ENCODE data around the gene NADSYN1.

DNA sequence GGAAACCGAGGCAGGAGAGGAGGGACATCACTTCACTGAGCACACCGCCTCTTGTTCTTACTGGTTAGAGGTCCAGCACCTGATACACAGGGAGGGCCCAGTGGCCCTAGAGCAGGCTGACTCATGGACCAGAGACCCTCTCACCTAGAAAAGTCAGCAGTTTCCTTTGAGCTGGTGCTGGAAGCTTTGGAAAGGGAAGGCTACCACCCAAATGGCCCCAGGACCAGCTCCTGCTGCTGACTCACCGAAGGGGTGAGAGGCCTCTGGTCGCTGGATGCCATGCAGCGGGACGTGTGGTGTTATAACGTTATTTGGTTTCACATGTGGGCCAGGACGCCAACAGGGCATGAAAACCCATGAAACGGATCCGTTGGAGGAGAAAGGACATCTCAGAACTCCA lies 3.8 kb downstream of the NADSYN1 start:
- TF ChIP-seq, protein P1, sequence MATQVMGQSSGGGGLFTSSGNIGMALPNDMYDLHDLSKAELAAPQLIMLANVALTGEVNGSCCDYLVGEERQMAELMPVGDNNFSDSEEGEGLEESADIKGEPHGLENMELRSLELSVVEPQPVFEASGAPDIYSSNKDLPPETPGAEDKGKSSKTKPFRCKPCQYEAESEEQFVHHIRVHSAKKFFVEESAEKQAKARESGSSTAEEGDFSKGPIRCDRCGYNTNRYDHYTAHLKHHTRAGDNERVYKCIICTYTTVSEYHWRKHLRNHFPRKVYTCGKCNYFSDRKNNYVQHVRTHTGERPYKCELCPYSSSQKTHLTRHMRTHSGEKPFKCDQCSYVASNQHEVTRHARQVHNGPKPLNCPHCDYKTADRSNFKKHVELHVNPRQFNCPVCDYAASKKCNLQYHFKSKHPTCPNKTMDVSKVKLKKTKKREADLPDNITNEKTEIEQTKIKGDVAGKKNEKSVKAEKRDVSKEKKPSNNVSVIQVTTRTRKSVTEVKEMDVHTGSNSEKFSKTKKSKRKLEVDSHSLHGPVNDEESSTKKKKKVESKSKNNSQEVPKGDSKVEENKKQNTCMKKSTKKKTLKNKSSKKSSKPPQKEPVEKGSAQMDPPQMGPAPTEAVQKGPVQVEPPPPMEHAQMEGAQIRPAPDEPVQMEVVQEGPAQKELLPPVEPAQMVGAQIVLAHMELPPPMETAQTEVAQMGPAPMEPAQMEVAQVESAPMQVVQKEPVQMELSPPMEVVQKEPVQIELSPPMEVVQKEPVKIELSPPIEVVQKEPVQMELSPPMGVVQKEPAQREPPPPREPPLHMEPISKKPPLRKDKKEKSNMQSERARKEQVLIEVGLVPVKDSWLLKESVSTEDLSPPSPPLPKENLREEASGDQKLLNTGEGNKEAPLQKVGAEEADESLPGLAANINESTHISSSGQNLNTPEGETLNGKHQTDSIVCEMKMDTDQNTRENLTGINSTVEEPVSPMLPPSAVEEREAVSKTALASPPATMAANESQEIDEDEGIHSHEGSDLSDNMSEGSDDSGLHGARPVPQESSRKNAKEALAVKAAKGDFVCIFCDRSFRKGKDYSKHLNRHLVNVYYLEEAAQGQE (IDR thresholded peaks at IDR 0.05; ENCODE audit: unreplicated experiment) = no peak
- TF ChIP-seq, protein P2, sequence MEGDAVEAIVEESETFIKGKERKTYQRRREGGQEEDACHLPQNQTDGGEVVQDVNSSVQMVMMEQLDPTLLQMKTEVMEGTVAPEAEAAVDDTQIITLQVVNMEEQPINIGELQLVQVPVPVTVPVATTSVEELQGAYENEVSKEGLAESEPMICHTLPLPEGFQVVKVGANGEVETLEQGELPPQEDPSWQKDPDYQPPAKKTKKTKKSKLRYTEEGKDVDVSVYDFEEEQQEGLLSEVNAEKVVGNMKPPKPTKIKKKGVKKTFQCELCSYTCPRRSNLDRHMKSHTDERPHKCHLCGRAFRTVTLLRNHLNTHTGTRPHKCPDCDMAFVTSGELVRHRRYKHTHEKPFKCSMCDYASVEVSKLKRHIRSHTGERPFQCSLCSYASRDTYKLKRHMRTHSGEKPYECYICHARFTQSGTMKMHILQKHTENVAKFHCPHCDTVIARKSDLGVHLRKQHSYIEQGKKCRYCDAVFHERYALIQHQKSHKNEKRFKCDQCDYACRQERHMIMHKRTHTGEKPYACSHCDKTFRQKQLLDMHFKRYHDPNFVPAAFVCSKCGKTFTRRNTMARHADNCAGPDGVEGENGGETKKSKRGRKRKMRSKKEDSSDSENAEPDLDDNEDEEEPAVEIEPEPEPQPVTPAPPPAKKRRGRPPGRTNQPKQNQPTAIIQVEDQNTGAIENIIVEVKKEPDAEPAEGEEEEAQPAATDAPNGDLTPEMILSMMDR (conservative IDR thresholded peaks at IDR 0.05; ENCODE audit: low read depth in 2 of 2) = no peak
- TF ChIP-seq CREB1 (CRISPR knock-in tag; IDR thresholded peaks at IDR 0.05; ENCODE audit: low read depth) (no peak), EZH2phosphoT487 (IDR thresholded peaks at IDR 0.05; ENCODE audit: unreplicated experiment) (no peak), EZH2 (IDR thresholded peaks at IDR 0.05; ENCODE audit: low read depth, unreplicated experiment) (no peak), POLR2AphosphoS5 (IDR thresholded peaks at IDR 0.05; ENCODE audit: low read depth) (no peak), NANOG (IDR thresholded peaks at IDR 0.05; ENCODE audit: borderline replicate concordance) (no peak), JUNB (IDR thresholded peaks at IDR 0.05; ENCODE audit: unreplicated experiment) (no peak), STAT1 (IDR thresholded peaks at IDR 0.05; ENCODE audit: unreplicated experiment) (no peak), ZNF331 (CRISPR knock-in tag; IDR thresholded peaks at IDR 0.05; ENCODE audit: low read depth) (no peak), ZNF114 (CRISPR knock-in tag; IDR thresholded peaks at IDR 0.05) (no peak)
- TF ChIP-seq, protein P3, sequence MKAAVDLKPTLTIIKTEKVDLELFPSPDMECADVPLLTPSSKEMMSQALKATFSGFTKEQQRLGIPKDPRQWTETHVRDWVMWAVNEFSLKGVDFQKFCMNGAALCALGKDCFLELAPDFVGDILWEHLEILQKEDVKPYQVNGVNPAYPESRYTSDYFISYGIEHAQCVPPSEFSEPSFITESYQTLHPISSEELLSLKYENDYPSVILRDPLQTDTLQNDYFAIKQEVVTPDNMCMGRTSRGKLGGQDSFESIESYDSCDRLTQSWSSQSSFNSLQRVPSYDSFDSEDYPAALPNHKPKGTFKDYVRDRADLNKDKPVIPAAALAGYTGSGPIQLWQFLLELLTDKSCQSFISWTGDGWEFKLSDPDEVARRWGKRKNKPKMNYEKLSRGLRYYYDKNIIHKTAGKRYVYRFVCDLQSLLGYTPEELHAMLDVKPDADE (IDR thresholded peaks at IDR 0.05) = no peak
- TF ChIP-seq, protein P4, sequence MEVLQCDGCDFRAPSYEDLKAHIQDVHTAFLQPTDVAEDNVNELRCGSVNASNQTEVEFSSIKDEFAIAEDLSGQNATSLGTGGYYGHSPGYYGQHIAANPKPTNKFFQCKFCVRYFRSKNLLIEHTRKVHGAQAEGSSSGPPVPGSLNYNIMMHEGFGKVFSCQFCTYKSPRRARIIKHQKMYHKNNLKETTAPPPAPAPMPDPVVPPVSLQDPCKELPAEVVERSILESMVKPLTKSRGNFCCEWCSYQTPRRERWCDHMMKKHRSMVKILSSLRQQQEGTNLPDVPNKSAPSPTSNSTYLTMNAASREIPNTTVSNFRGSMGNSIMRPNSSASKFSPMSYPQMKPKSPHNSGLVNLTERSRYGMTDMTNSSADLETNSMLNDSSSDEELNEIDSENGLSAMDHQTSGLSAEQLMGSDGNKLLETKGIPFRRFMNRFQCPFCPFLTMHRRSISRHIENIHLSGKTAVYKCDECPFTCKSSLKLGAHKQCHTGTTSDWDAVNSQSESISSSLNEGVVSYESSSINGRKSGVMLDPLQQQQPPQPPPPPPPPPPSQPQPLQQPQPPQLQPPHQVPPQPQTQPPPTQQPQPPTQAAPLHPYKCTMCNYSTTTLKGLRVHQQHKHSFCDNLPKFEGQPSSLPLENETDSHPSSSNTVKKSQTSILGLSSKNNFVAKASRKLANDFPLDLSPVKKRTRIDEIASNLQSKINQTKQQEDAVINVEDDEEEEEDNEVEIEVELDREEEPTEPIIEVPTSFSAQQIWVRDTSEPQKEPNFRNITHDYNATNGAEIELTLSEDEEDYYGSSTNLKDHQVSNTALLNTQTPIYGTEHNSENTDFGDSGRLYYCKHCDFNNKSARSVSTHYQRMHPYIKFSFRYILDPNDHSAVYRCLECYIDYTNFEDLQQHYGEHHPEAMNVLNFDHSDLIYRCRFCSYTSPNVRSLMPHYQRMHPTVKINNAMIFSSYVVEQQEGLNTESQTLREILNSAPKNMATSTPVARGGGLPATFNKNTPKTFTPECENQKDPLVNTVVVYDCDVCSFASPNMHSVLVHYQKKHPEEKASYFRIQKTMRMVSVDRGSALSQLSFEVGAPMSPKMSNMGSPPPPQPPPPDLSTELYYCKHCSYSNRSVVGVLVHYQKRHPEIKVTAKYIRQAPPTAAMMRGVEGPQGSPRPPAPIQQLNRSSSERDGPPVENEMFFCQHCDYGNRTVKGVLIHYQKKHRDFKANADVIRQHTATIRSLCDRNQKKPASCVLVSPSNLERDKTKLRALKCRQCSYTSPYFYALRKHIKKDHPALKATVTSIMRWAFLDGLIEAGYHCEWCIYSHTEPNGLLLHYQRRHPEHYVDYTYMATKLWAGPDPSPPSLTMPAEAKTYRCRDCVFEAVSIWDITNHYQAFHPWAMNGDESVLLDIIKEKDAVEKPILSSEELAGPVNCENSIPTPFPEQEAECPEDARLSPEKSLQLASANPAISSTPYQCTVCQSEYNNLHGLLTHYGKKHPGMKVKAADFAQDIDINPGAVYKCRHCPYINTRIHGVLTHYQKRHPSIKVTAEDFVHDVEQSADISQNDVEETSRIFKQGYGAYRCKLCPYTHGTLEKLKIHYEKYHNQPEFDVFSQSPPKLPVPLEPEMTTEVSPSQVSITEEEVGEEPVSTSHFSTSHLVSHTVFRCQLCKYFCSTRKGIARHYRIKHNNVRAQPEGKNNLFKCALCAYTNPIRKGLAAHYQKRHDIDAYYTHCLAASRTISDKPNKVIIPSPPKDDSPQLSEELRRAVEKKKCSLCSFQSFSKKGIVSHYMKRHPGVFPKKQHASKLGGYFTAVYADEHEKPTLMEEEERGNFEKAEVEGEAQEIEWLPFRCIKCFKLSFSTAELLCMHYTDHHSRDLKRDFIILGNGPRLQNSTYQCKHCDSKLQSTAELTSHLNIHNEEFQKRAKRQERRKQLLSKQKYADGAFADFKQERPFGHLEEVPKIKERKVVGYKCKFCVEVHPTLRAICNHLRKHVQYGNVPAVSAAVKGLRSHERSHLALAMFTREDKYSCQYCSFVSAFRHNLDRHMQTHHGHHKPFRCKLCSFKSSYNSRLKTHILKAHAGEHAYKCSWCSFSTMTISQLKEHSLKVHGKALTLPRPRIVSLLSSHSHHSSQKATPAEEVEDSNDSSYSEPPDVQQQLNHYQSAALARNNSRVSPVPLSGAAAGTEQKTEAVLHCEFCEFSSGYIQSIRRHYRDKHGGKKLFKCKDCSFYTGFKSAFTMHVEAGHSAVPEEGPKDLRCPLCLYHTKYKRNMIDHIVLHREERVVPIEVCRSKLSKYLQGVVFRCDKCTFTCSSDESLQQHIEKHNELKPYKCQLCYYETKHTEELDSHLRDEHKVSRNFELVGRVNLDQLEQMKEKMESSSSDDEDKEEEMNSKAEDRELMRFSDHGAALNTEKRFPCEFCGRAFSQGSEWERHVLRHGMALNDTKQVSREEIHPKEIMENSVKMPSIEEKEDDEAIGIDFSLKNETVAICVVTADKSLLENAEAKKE (CRISPR knock-in tag; IDR thresholded peaks at IDR 0.05) = no peak

All from GM23338 (cell line).